Body of pancreas (tissue), 4 donors: ENCODE data around the gene MAP2K1.

Experiments
- POLR2A ChIP-seq, 3 donors: fragments of 450-650 bp; IDR thresholded peaks; one replicate each; pipeline ENCODE4 v1.6.1; 2016; ENCODE audit warnings: antibody characterized with exemption in 3 of 3, mild to moderate bottlenecking in 2 of 3
- TF ChIP-seq, protein P1 (sequence below), 7 experiments: fragments of 450-650 bp in 4 of 7; fragments of 200-600 bp in 3 of 7; sonication (generic) in 3 of 7; IDR thresholded peaks; one replicate each; pipeline ENCODE4 v1.5.1; 2016 to 2019; ENCODE audit warnings: antibody characterized with exemption in 7 of 7

DNA sequence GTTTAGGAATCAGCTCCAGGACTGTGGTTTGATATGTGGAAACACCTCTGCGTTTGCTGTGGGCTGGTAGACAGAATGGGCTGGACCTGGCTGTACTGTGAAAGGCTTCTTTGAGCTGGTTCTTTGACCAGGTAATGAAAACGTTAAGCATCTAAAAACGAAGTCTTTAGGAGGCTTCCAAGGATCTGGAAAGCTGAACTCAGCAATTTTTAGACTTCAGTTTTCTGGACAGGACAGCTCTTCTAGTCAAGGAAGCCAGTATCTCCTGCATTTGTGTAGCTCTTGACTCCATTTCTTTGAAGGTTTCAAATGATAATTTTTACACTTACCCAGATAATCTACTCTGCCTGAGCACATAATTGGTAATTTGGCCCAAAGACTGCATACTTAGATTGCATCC lies 25.5 kb downstream of the MAP2K1 start:
- TF ChIP-seq, protein P1, sequence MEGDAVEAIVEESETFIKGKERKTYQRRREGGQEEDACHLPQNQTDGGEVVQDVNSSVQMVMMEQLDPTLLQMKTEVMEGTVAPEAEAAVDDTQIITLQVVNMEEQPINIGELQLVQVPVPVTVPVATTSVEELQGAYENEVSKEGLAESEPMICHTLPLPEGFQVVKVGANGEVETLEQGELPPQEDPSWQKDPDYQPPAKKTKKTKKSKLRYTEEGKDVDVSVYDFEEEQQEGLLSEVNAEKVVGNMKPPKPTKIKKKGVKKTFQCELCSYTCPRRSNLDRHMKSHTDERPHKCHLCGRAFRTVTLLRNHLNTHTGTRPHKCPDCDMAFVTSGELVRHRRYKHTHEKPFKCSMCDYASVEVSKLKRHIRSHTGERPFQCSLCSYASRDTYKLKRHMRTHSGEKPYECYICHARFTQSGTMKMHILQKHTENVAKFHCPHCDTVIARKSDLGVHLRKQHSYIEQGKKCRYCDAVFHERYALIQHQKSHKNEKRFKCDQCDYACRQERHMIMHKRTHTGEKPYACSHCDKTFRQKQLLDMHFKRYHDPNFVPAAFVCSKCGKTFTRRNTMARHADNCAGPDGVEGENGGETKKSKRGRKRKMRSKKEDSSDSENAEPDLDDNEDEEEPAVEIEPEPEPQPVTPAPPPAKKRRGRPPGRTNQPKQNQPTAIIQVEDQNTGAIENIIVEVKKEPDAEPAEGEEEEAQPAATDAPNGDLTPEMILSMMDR (IDR thresholded peaks at IDR 0.05) = no peak
- TF ChIP-seq POLR2A (IDR thresholded peaks at IDR 0.05) = no peak
